ENCODE measurements around the gene MAP3K5.
A peak's percentile ranks its signal among the peaks of the same experiment; 100 is the strongest.

MAP3K5 gene

GRCh38 chr6:136651982-136652381, 140.3 kb downstream of the MAP3K5 start:
- TF ChIP-seq CTCF (IDR thresholded peaks at IDR 0.05; ENCODE audit: low read length, missing control alignments), result no peak
- no peak overlapping the region for H3K4me3 ChIP-seq (replicated peaks; ENCODE audit: low read depth, low read length)
- DNase-seq (ENCODE audit: low read depth), result no peak

GRCh38 chr6:136647363-136647852, 144.9 kb downstream of the MAP3K5 start:
- no peak for TF ChIP-seq CTCF (IDR thresholded peaks at IDR 0.05; ENCODE audit: low read length, missing control alignments)
- H3K4me3 ChIP-seq (replicated peaks; ENCODE audit: low read depth, low read length), result peak overlapping the region; percentile 13
- DNase-seq (ENCODE audit: low read depth), result peak; percentile 94

- no peak overlapping the region for H3K4me3 ChIP-seq (replicated peaks; ENCODE audit: low read depth, low read length)
- TF ChIP-seq CTCF (IDR thresholded peaks at IDR 0.05; ENCODE audit: low read length, missing control alignments), result no peak
- peak; percentile 33 for DNase-seq (ENCODE audit: low read depth)
These were observed 145.9 kb downstream of the MAP3K5 start for GRCh38 chr6:136646377-136646776.

- DNase-seq (ENCODE audit: low read depth), result no peak
- no peak for TF ChIP-seq CTCF (IDR thresholded peaks at IDR 0.05; ENCODE audit: low read length, missing control alignments)
- no peak overlapping the region for H3K4me3 ChIP-seq (replicated peaks; ENCODE audit: low read depth, low read length)
These were observed 147.7 kb downstream of the MAP3K5 start for GRCh38 chr6:136644597-136644952.

GRCh38 chr6:136643850-136644596, 148.3 kb downstream of the MAP3K5 start:
- H3K4me3 ChIP-seq (replicated peaks; ENCODE audit: low read depth, low read length), result no peak overlapping the region
- TF ChIP-seq CTCF (IDR thresholded peaks at IDR 0.05; ENCODE audit: low read length, missing control alignments), result peak; percentile 92
- DNase-seq (ENCODE audit: low read depth), result peak; percentile 93

- no peak for TF ChIP-seq CTCF (IDR thresholded peaks at IDR 0.05; ENCODE audit: low read length, missing control alignments)
- no peak overlapping the region for H3K4me3 ChIP-seq (replicated peaks; ENCODE audit: low read depth, low read length)
- no peak for DNase-seq (ENCODE audit: low read depth)
These were observed 150.3 kb downstream of the MAP3K5 start for GRCh38 chr6:136641873-136642465.
